Glomerular endothelial cell (primary cell): ENCODE measurements around the gene LHX6. TPM values are rescaled to one million over a fixed set of nuclear protein-coding genes. Genes with fewer than 3 reads are reported as not detected.

Experiments
- DNase-seq: peaks from one replicate; pipeline ENCODE4 v3.0.0-alpha.2; 2011; ENCODE audit warnings: low read depth, low spot score; ENCODE audit errors: extremely low read depth
- total RNA-seq: library from RNA; depleted of rRNA; stranded (reverse); fragments of >200 nt; gene quantifications from 2 replicates; pipeline ENCODE4 v1.2.3, GENCODE V29; 2015

LHX6 gene
- total RNA-seq, 1 donor from 2014 or later = 32.0 TPM

- no peak for DNase-seq
These were observed 70.6 kb downstream of the LHX6 start for GRCh38 chr9:122158202-122158601.

GRCh38 chr9:122155796-122156195 is 73.0 kb downstream of the LHX6 start:
- no peak for DNase-seq

Other genes with a start within 250 kb of the LHX6 start
- 4.6 and 8.2 TPM in 2 replicates for gene TTLL11, start 135.6 kb downstream of the LHX6 start, total RNA-seq
- 49.5 and 88.0 TPM in 2 replicates for gene NDUFA8, start 69.2 kb downstream of the LHX6 start, total RNA-seq
- gene MORN5, start 69.0 kb downstream of the LHX6 start, total RNA-seq = 3.6 TPM in 1 of 2 replicates, not detected in the other
- 8.7 and 16.9 TPM in 2 replicates for gene RBM18, start 35.9 kb upstream of the LHX6 start, total RNA-seq
- 20.2 and 26.7 TPM in 2 replicates for gene MRRF, start 35.9 kb upstream of the LHX6 start, total RNA-seq
- gene PTGS1, start 142.1 kb upstream of the LHX6 start, total RNA-seq = 1.1 and 4.2 TPM in 2 replicates
- gene OR1J1, start 249.0 kb upstream of the LHX6 start, total RNA-seq = not detected in 2 replicates